GM19238 (cell line): ENCODE measurements around the gene ZNF827.
A peak's percentile ranks its signal among the peaks of the same experiment; 100 is the strongest.
"Not testable (repeated sequence)": the region's sequence is repeated elsewhere in the genome, so short reads cannot be mapped to it uniquely, and the experiment has no call there.

Source experiments
- DNase-seq: peaks from one replicate; pipeline ENCODE4 v3.0.0; 2011; ENCODE audit warnings: low spot score; ENCODE audit not compliant: insufficient read length

Gene ZNF827

DNA sequence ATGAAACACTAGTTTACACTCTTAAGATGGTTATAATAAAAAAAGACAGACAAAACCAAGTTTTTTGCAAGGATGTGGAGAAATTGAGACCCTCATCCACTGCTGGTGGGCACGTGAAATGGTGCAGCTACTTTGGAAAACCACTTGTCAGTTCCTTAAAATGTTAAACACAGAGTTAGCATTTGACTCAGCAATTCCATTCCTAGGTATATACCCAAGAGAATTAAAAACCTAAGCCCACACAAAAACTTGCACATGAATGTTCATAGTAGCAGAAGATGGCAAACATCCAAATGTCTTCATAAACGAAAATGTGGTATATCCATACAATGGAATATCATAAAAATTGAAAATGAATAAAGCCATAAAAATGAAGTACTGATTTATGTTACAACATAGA, 75.4 kb downstream of the ZNF827 start:
- DNase-seq: no peak

DNA sequence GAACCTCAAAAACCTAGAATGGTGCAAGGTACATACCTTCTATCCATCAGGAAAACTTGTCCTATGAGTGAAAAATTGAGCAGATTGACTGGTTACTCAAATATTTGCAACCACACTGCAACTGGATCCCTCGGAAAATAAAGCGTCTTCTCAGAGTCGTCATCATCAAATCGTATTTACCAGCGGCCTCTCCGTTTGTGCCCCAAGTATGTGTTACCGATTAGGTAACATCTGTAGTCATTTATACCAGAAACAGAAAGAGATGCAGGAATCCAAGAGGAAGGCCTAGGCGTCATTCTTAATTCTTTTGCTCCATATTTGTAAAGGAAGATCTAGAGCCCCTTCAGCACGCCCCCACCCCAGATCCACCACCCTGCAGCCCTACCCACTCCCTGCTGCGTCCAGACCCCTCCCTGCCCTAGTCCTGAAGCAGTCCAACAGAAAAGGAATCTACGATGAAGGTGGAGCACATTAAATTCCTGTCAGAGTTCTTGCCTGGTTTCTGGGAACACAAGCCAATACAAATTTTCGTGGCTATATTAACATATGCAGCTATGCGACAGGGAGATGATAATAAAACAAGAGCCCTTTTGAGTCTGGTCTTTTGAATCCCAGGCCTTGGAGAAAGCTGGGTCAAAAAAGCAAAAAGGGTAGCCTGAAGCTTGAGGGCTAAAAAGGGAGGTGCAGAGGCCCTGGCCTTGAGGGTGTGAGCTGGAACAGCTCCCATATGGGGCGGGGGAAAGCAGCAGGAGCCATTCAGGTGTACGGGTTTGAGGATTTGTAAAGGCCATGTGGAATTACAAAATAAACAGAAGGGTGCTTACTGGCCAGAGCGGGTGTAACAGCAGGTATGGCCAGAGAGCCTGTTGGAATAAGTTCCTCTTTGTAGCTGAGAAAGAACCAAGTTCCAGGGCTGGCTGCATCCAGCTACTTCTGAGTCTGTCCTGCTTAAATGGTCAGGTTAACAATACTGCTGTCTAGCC, 77.0 kb downstream of the ZNF827 start:
- DNase-seq: no peak

DNA sequence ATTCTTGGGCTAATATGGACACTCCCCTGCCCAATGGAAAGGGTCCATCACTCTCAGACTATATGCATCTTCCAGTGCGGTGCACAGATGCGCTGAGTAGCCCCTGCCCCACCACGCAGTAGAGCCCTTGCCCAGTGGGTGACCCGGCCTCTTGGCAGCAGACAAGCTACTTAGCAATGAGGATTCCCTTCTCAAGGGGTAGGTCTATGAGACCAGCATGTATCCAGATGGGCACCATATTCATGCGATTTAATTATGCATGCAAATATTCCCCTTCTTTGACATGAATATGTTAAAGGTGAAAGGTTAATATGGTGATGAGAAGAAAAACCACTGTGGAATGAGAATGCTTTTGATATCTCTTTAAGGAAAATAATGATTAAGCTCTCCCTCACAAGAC, 77.7 kb downstream of the ZNF827 start:
- DNase-seq: no peak

DNA sequence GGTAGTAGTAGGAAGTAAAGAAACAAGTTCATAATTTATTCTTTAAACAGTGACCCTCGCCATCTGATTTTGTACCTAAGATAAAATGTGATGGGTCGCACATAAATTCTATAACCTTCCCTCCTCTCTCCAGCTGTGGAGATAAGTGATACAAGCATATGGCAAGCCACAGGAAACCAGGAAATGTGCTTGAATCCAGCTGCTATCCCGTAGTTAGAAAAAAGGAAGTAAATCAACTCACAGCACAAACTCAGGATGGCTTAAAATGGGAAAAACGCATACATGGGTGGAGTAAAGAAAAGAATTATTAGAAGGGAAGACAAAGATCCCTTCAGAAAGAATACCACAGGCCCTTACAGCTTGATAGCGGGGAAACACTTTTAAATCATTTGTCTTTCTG, 78.2 kb downstream of the ZNF827 start:
- DNase-seq: no peak

DNA sequence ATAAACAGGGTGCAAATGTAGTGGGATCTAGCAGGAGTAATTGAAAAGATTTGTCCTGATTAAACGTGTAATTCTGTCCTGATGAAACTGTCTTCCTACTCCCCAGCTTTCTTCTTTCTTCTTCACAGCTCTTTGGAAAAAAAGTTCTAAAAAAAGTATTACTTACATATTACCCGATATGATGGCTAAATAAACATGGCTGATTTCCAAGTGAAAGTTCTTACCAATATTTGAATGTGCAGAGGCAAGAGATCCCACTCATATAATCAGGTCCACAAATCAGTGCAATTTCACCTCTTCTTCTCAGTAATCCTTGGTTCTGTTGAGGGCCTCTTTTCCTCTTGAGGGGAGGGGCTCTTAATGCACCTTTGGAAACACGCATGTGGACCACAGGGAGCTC, 78.7 kb downstream of the ZNF827 start:
- no peak for DNase-seq

DNA sequence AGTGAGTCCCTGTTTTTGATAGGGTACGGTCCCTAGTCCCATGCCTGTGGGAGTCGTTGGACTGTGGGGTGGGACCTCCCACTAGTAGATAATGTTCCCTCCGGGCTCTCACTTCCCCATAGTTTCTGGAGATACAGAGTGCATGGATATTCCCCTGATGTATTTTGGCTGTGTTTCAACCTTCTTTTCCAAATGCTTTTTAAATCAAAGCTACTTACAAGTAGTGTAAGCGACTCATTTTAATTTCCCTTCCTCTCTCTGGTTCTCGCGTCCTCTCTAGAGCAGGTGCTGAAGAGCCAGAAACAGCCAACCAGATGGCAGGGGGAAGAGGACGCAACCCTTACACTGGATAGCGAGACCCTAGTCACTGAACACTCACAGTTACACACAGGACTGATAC, 79.2 kb downstream of the ZNF827 start:
- DNase-seq: no peak

DNA sequence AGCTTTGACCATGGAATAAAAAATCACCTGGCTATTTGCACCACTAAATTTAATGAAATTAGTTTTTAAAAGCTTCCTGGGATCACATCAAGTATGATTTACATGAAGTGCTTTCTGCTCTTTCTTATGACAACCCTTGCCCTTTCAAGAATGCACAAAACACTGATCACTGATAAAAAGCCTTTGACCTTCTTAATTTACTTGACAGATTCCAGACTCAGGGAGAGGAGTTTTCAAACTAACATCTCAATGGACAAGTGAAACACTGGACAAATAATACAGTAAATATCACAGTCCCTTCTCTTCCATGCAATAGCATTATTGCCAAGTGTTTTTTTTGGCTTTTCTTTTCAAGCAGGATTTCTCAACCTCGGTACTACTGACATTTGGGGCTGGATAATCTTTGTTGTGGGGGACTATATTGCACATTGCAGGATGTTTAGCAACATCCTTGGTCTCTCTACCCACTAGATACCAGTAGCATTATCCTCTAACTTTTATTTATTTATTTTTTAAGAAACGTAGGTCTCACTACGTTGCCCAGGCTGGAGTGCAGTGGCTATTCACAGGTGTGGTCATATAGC, 86.3 kb downstream of the ZNF827 start:
- DNase-seq: no peak

DNA sequence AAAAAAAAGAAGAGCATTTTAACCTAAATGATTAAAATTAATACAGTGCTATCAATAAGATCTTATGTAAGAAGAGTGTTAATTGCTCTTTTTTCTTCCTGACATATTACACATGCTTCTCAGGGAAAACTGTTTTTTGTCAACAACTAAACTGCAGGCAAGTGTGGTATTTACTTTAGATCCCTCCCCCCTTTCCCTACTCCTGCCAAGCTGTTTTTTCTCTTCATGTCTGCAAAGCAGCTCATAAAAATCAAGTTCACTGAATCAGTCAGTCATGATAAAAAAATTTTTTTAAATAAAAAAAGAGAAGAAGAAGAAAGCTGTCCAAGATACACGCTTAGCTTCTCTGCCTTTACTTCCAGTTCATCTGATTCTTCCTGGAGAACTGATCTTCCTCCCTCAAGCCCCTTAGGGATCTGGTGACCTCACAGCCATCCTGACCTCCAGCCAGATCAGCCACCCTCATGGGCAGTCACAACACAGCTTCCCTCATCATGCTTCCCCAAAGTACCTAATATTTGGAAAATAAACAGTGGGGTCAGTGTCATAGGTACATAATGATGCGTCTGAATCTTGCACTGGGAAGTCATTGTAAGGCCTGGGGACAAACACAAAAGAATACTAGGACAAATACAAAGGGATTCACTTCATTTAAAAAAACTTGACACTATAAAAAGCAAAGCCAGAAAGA, 87.0 kb downstream of the ZNF827 start:
- DNase-seq: no peak

DNA sequence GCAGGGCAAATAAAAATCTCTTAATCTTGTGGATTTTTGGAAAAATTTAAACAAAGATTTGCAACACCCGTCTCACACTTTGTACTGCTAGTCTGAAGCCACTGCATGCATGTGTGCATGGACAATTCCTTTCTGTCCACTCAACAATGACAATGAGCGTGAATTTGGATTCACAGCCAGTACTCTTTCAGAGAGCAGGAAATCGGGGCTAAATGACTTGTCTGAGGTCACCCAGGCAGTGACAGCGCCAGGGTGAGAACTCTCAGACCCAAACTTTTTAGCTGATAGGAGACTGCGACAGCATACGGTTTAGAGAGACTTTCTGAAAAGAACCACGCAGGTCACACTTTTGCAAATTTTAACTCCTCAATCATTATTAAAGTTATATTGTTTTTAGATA, 90.9 kb downstream of the ZNF827 start:
- no peak for DNase-seq

DNA sequence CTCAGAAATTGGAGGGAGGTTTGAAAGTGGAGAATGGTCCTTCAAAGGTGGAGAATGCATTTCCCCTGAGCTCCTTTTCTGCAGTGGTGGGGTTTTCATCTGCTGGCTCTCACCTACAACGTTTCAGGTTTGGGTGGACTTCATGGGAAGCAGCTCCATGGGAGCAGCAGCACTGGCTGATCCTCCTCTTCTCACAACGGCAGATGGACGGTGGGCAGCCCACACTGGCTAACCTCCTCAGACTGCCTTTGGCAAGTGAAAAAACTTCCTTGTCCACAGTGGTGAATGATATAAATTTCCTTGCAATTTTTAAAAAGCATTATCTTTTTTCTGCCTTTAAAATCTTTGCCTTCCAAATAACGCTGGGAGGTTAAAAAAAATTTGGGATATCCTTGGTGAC, 93.5 kb downstream of the ZNF827 start:
- DNase-seq: no peak

DNA sequence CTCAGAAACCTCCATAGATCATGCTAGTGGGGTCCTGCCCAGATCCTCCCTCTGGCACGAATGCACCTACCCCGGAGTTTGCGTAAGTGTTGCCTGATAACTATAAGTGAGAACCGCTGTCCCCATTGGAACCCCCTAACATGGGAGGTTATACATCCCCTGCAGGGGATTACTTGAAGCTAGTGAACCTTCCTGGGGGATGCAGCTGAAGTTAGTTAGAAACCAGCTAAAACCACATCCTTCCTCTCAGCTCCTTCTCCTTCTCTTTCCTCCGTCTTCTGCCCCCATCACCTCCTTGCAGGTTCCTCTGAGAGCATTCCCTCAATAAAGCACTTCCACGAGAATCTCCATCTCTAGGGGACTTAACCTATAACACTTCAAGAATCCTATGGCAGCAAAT, 95.0 kb downstream of the ZNF827 start:
- DNase-seq: no peak

DNA sequence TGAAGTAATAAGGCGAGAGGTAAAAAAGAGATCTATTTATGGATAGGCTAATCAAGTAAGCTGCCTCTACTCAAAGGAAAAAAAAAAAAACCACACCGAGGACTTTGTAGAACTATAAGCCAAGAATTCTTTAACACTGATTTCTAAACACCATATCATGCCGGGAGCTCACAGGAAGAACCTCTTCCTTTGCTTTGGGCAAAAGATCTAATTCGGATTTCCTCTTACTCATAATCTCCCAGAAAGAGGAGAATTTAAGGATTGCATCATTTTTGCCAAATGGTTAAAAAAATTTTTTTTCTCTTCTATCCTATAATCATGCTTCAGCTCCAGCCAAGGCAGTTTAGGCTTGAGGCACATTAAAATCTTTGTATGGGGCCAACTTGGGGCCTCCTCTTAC, 95.5 kb downstream of the ZNF827 start:
- no peak for DNase-seq

DNA sequence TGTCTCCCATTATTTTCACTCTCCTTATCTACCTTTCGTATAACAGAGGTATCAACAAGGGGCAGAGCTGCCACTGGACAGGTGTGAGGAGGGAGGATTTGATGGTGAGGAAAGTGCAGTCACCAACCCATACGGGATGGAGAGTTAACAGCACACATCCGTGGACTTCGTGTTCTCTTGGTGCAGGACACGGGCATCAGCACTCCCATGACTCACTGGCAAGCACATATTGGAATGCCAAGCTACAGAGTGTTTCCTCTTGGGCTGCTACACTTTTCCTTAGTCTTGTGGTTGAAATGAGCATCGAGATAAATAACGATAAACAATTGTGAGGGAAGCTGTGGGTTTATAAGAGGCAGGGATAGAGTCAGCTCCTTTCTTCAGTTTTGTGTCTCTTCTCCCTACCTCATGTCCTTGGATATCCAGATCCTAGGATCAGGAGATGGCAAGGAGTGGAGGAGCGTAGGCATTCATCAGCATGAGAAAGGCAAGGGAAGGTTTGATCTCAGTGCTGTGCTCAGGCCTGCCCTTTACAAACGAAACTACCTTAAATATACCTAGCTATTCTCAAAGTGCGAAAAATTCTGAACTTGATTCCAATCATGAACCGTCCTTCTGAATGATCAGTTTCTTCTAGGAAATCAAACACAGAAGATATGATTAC, 96.3 kb downstream of the ZNF827 start:
- no peak for DNase-seq

DNA sequence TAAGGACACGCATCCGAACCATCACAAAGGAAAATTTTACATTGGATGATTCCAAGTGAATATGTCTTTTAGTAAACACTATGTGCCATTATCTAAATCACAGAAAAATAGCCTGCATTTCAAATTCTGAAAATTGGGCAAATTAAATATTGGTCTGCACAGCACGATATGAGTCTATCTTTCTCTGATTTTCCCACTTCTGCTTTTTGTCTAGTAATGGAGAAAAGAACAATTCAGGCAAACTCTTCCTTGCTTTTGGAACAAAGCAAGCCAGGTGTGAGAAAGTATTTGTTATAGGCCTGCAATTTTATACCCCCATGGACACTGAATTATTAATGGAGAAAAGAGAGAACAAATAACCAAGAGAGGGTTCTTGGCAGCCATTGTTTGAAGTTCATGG, 97.8 kb downstream of the ZNF827 start:
- no peak for DNase-seq

DNA sequence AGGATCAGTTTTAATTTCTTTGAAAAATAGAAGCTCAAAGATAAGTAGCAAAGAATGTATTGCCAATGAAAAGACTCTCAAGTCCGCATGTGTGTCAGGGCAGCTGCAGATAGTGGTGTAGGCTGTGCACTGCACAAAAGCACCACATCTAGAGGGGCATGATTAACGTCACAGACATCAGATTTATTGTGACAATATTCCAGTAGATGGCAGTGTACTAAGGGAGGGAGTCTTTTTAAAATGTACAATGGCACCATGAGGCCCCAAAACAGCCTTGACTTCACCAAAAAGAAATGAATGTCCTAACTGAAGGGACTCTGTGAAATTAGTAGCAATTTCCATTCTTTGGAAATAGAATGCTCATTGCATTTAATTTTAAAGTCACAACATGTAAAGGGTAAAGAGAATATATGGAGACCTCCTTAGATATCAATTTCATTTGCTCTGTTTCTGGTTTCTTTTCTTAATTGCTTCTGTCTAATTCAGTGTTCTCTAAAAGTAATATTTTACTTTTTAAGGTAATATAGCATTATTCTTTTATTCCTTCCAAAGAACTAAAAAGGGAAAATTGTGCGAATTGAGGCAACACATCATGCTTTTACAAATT, 98.4 kb downstream of the ZNF827 start:
- no peak for DNase-seq

DNA sequence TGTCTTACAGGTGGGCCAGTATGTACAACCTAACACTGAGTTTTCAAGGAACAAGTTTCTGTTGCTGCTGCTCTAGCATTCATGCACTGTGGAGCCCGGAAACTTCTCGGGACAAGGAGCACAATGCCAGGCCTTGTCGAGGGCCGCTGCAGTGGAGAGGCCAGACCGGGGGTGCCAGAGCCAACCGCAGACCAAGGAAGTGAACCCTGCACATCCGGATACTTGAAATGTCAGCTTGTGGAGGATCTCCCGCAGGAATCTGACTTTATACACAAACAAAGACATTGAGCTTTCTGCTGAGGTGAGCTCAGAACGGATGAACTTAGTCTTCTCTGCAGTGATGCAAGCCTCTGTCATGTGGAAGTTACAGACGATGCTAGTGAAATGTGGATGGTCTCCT, 99.5 kb downstream of the ZNF827 start:
- no peak for DNase-seq

DNA sequence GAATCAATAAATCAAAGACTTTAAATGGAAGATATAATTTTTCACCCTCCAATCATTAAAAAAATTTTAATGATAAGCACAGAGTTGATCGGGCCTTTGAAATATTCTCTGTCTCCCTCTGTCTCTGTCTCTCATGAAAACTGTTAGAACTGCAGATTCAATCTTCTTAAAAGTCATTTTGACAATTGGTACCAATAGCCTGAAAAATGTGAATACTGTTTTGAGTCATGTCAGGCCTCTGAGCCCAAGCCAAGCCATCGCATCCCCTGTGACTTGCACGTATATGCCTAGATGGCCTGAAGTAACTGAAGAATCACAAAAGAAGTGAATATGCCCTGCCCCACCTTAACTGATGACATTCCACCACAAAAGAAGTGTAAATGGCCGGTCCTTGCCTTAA, 106.2 kb downstream of the ZNF827 start:
- DNase-seq: not testable (repeated sequence)

DNA sequence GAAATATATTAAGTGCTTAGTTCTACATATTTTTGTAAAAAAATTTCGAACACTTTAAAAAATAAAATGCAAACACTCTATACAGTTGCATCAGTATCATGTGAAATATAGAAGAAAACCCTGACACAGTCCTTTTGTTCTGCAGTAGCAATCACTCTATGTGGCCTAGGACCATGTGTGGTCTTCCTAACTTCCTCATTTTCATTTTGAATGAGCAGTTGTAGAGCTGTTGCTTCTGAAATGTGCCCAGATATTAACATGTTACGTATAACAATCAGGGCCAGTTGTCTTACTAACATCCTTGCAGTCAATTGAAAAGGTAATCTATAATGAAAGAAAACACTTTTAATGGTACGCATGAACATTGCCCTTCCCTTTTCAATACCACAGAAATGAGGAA, 107.9 kb downstream of the ZNF827 start:
- DNase-seq: no peak

DNA sequence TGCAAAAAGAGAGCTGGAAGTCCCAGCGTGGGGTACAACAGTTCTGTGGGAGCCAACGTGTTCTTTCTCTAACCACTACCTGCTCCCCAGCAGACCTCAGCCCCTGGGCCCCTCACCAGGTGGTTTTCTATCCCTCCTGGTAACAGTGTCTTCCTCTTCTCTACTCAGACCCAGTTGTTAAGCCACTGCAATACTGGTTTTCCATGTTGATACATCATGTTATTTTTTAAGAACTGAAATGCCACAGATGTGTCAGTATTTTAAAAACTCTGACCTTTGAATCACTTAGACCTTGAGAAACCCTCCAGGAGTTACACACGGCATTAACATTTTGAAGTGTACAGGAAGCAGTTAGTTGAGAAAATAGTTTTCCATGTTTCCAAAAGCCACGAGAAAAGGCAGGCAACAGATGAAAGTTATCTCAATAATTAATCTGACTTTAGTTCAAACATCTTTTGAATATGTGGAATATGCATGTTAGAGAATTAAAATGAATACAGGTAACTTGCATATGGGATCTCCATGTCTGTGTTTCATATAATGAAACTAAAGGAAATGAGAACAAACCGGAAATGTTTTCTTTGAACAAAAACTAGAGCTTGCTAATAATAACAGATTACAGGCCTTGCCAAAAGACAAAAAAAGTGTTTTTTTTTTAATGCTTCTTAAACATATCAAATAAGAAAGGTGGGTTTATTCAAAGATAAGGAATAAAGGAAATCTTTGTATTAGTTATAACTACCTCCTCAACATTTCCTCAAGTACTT, 108.8 kb downstream of the ZNF827 start:
- no peak for DNase-seq

DNA sequence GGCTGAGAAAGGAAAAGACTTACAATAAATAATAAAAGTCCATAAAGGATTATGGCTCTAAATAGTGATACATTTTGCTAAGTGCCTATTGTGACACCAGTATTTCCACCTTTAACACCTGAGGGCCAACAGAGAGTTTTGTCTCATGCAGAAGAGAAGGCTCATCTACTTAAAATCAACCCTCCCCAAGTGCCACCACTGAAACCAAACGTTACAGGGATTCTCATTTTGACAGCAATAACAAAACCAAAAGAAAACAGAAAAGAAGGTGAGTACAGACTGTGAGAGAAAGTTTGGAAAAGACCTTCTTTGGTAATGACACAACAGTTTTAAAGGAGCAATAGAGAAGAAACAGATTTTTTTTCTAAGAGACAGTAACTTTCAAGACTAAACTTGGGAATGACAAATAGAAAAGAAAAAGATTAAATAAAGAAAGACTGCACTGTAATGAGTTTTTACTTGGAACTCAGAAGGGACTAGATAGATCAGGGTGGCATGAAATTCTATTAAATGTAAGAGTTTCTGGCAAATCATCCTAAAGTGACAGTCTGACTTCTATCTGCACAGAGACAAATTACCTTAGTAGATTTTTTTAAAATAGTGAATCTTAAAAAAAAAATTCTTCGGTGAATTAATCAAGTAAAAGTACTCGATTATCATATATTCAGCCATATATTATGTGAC, 109.7 kb downstream of the ZNF827 start:
- DNase-seq: peak; percentile 41
